ENCODE data around the gene DUXB.

The DUXB gene

GRCh38 chr16:75695708-75696107 is 5.6 kb downstream of the DUXB start:
- H3K14ac ChIP-seq (ENCODE audit: low read length in 2 of 2): no peak overlapping the region
- H3K4me2 ChIP-seq (ENCODE audit: low read length, poor library complexity, severe bottlenecking): no peak overlapping the region
- H3K23ac ChIP-seq (ENCODE audit: low read length in 2 of 2): no peak overlapping the region
- no peak overlapping the region for H2AFZ ChIP-seq (ENCODE audit: low read depth, low read length)
- H2BK15ac ChIP-seq (ENCODE audit: low read depth, poor library complexity, severe bottlenecking): no peak overlapping the region
- H2BK5ac ChIP-seq (ENCODE audit: low read depth, low read length, poor library complexity, severe bottlenecking): no peak overlapping the region
- WGBS: 85% methylated on average over 5 of the region's 6 CpGs
- H3K9me3 ChIP-seq (ENCODE audit: control insufficient read depth, low read length): no peaks in the 10 kb centered on the region
- no peak overlapping the region for H3K4me3 ChIP-seq (ENCODE audit: insufficient read depth in 1 of 2, low read depth in 1 of 2, low read length in 2 of 2)
- no peak overlapping the region for H3K27ac ChIP-seq (ENCODE audit: low read length, poor library complexity, severe bottlenecking)
- H3K18ac ChIP-seq (ENCODE audit: low read depth in 1 of 2, low read length in 2 of 2): no peak overlapping the region
- no peak overlapping the region for H4K91ac ChIP-seq (ENCODE audit: low read length)
- no peak overlapping the region for H2BK120ac ChIP-seq (ENCODE audit: low read depth, low read length)
- no peaks in the 10 kb centered on the region for H3K27me3 ChIP-seq (ENCODE audit: control insufficient read depth in 1 of 2, insufficient read depth in 1 of 2, low read length in 2 of 2)
- no peak for DNase-seq
- H3K4me1 ChIP-seq (ENCODE audit: control insufficient read depth, insufficient read depth, low read depth, low read length): no peaks in the 10 kb centered on the region
- no peaks in the 10 kb centered on the region for H3K36me3 ChIP-seq (ENCODE audit: control insufficient read depth in 1 of 2, insufficient read depth in 2 of 2, low read depth in 1 of 2, low read length in 2 of 2)
- H3K4ac ChIP-seq (ENCODE audit: low read depth in 1 of 2, low read length in 2 of 2): no peak overlapping the region
- H3K9ac ChIP-seq (ENCODE audit: low read length): no peak overlapping the region
- no peaks in the 10 kb centered on the region for H3K79me1 ChIP-seq (replicated peaks; ENCODE audit: low read length, poor library complexity, severe bottlenecking)
- H4K8ac ChIP-seq (ENCODE audit: low read length): no peak overlapping the region
- H2BK12ac ChIP-seq (ENCODE audit: low read length in 2 of 2): no peak overlapping the region
- H2AK5ac ChIP-seq (ENCODE audit: low read length, severe bottlenecking): no peak overlapping the region

- no peak overlapping the region for H3K14ac ChIP-seq (ENCODE audit: low read length in 2 of 2)
- H3K4me2 ChIP-seq (ENCODE audit: low read length, poor library complexity, severe bottlenecking): no peak overlapping the region
- no peak overlapping the region for H2BK120ac ChIP-seq (ENCODE audit: low read depth, low read length)
- H3K27me3 ChIP-seq (ENCODE audit: control insufficient read depth in 1 of 2, insufficient read depth in 1 of 2, low read length in 2 of 2): no peaks in the 10 kb centered on the region
- H2BK15ac ChIP-seq (ENCODE audit: low read depth, poor library complexity, severe bottlenecking): no peak overlapping the region
- peaks cover 10% of the 10 kb centered on the region for H3K9me3 ChIP-seq (ENCODE audit: control insufficient read depth, low read length)
- no peak overlapping the region for H3K23ac ChIP-seq (ENCODE audit: low read length in 2 of 2)
- H3K4me3 ChIP-seq (ENCODE audit: insufficient read depth in 1 of 2, low read depth in 1 of 2, low read length in 2 of 2): no peak overlapping the region
- DNase-seq: no peak
- no peaks in the 10 kb centered on the region for H3K36me3 ChIP-seq (ENCODE audit: control insufficient read depth in 1 of 2, insufficient read depth in 2 of 2, low read depth in 1 of 2, low read length in 2 of 2)
- no peak overlapping the region for H4K8ac ChIP-seq (ENCODE audit: low read length)
- H3K27ac ChIP-seq (ENCODE audit: low read length, poor library complexity, severe bottlenecking): no peak overlapping the region
- no peak overlapping the region for H2AFZ ChIP-seq (ENCODE audit: low read depth, low read length)
- no peak overlapping the region for H2BK5ac ChIP-seq (ENCODE audit: low read depth, low read length, poor library complexity, severe bottlenecking)
- no peak overlapping the region for H4K91ac ChIP-seq (ENCODE audit: low read length)
- H3K79me1 ChIP-seq (replicated peaks; ENCODE audit: low read length, poor library complexity, severe bottlenecking): no peaks in the 10 kb centered on the region
- no peak overlapping the region for H2BK12ac ChIP-seq (ENCODE audit: low read length in 2 of 2)
- no peak overlapping the region for H3K9ac ChIP-seq (ENCODE audit: low read length)
- no peaks in the 10 kb centered on the region for H3K4me1 ChIP-seq (ENCODE audit: control insufficient read depth, insufficient read depth, low read depth, low read length)
- H3K18ac ChIP-seq (ENCODE audit: low read depth in 1 of 2, low read length in 2 of 2): no peak overlapping the region
- H2AK5ac ChIP-seq (ENCODE audit: low read length, severe bottlenecking): no peak overlapping the region
- no peak overlapping the region for H3K4ac ChIP-seq (ENCODE audit: low read depth in 1 of 2, low read length in 2 of 2)
These were observed 13.9 kb downstream of the DUXB start for GRCh38 chr16:75687361-75687760.

- WGBS: 94% methylated on average over 14 of the region's 14 CpGs
- no peak for DNase-seq
- Histone ChIP-seq H3K9ac (ENCODE audit: low read length) (no peak overlapping the region), H3K18ac (ENCODE audit: low read depth in 1 of 2, low read length in 2 of 2) (no peak overlapping the region), H3K4ac (ENCODE audit: low read depth in 1 of 2, low read length in 2 of 2) (no peak overlapping the region), H3K27ac (ENCODE audit: low read length, poor library complexity, severe bottlenecking) (no peak overlapping the region), H3K23ac (ENCODE audit: low read length in 2 of 2) (no peak overlapping the region), H3K9me3 (ENCODE audit: control insufficient read depth, low read length) (peaks cover 10% of the 10 kb centered on the region), H2AK5ac (ENCODE audit: low read length, severe bottlenecking) (no peak overlapping the region), H3K4me1 (ENCODE audit: control insufficient read depth, insufficient read depth, low read depth, low read length) (no peaks in the 10 kb centered on the region), H4K8ac (ENCODE audit: low read length) (no peak overlapping the region), H4K91ac (ENCODE audit: low read length) (no peak overlapping the region), H2BK120ac (ENCODE audit: low read depth, low read length) (no peak overlapping the region), H3K79me1 (replicated peaks; ENCODE audit: low read length, poor library complexity, severe bottlenecking) (no peaks in the 10 kb centered on the region), H2BK5ac (ENCODE audit: low read depth, low read length, poor library complexity, severe bottlenecking) (no peak overlapping the region), H3K36me3 (ENCODE audit: control insufficient read depth in 1 of 2, insufficient read depth in 2 of 2, low read depth in 1 of 2, low read length in 2 of 2) (no peaks in the 10 kb centered on the region), H2AFZ (ENCODE audit: low read depth, low read length) (no peak overlapping the region), H3K27me3 (ENCODE audit: control insufficient read depth in 1 of 2, insufficient read depth in 1 of 2, low read length in 2 of 2) (no peaks in the 10 kb centered on the region), H3K4me2 (ENCODE audit: low read length, poor library complexity, severe bottlenecking) (no peak overlapping the region), H3K4me3 (ENCODE audit: insufficient read depth in 1 of 2, low read depth in 1 of 2, low read length in 2 of 2) (no peak overlapping the region), H3K14ac (ENCODE audit: low read length in 2 of 2) (no peak overlapping the region), H2BK15ac (ENCODE audit: low read depth, poor library complexity, severe bottlenecking) (no peak overlapping the region), H2BK12ac (ENCODE audit: low read length in 2 of 2) (no peak overlapping the region)
These were observed 19.0 kb downstream of the DUXB start for GRCh38 chr16:75682308-75682707.

GRCh38 chr16:75679366-75679765 is 21.9 kb downstream of the DUXB start:
- Histone ChIP-seq H3K23ac (ENCODE audit: low read length in 2 of 2) (no peak overlapping the region), H3K36me3 (ENCODE audit: control insufficient read depth in 1 of 2, insufficient read depth in 2 of 2, low read depth in 1 of 2, low read length in 2 of 2) (no peaks in the 10 kb centered on the region), H4K91ac (ENCODE audit: low read length) (no peak overlapping the region), H3K79me1 (replicated peaks; ENCODE audit: low read length, poor library complexity, severe bottlenecking) (no peaks in the 10 kb centered on the region), H2BK5ac (ENCODE audit: low read depth, low read length, poor library complexity, severe bottlenecking) (no peak overlapping the region), H3K27ac (ENCODE audit: low read length, poor library complexity, severe bottlenecking) (no peak overlapping the region), H2AK5ac (ENCODE audit: low read length, severe bottlenecking) (no peak overlapping the region), H3K9ac (ENCODE audit: low read length) (no peak overlapping the region), H3K4ac (ENCODE audit: low read depth in 1 of 2, low read length in 2 of 2) (no peak overlapping the region), H2BK12ac (ENCODE audit: low read length in 2 of 2) (no peak overlapping the region), H2BK15ac (ENCODE audit: low read depth, poor library complexity, severe bottlenecking) (no peak overlapping the region), H3K9me3 (ENCODE audit: control insufficient read depth, low read length) (peaks cover 9% of the 10 kb centered on the region), H3K4me2 (ENCODE audit: low read length, poor library complexity, severe bottlenecking) (no peak overlapping the region), H3K14ac (ENCODE audit: low read length in 2 of 2) (no peak overlapping the region), H3K27me3 (ENCODE audit: control insufficient read depth in 1 of 2, insufficient read depth in 1 of 2, low read length in 2 of 2) (no peaks in the 10 kb centered on the region), H2AFZ (ENCODE audit: low read depth, low read length) (no peak overlapping the region), H3K4me3 (ENCODE audit: insufficient read depth in 1 of 2, low read depth in 1 of 2, low read length in 2 of 2) (no peak overlapping the region), H3K4me1 (ENCODE audit: control insufficient read depth, insufficient read depth, low read depth, low read length) (no peaks in the 10 kb centered on the region), H4K8ac (ENCODE audit: low read length) (no peak overlapping the region), H2BK120ac (ENCODE audit: low read depth, low read length) (no peak overlapping the region), H3K18ac (ENCODE audit: low read depth in 1 of 2, low read length in 2 of 2) (no peak overlapping the region)
- WGBS: 90% methylated on average over 5 of the region's 5 CpGs
- DNase-seq: no peak
